DMS 273 treated with DMSO at 0.1 percent for 48 hours (cell line): Measurements from ENCODE around the gene TUT1.
A peak's percentile ranks its signal among the peaks of the same experiment; 100 is the strongest.
"Not testable (repeated sequence)": the region's sequence is repeated elsewhere in the genome, so short reads cannot be mapped to it uniquely, and the experiment has no call there.

Source experiments
- DNase-seq: peaks from one replicate; lab custom pipeline; 2025; lab: John Stamatoyannopoulos, UW

Gene TUT1, protein sequence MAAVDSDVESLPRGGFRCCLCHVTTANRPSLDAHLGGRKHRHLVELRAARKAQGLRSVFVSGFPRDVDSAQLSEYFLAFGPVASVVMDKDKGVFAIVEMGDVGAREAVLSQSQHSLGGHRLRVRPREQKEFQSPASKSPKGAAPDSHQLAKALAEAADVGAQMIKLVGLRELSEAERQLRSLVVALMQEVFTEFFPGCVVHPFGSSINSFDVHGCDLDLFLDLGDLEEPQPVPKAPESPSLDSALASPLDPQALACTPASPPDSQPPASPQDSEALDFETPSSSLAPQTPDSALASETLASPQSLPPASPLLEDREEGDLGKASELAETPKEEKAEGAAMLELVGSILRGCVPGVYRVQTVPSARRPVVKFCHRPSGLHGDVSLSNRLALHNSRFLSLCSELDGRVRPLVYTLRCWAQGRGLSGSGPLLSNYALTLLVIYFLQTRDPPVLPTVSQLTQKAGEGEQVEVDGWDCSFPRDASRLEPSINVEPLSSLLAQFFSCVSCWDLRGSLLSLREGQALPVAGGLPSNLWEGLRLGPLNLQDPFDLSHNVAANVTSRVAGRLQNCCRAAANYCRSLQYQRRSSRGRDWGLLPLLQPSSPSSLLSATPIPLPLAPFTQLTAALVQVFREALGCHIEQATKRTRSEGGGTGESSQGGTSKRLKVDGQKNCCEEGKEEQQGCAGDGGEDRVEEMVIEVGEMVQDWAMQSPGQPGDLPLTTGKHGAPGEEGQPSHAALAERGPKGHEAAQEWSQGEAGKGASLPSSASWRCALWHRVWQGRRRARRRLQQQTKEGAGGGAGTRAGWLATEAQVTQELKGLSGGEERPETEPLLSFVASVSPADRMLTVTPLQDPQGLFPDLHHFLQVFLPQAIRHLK

DNA sequence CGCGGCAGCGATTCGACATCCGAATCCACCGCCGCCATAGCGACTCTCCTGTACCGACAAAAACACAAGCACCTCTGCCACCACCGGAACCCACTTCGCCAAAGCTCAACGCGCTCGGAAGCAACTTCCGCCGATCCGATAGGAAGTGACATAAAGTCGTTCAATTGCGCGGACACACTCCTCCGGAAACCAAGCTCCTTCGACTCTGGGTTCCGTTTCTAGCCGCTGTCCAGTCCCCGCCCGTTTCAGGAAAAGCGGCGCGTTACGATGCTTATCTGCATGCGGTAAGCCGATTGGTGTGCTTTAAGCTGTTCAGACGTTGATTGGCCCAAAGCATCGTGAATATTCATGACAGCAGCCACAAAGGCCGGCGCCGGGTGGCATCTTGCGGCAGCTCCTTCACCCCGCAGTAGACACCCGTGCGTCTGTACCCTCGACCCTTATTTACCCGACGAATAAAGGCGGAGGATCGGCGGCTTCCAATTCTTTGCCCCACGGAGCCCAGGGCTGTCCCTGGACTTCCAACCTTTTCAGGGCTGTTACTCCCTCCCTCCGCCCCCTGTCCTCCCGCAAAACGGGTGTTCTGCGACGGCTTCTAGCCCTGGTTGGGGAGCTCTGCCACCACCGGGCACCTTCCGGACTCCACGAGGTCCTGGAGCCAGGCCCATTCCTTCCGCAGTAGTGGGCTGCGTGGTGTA lies at the start of gene TUT1:
TSS of gene TUT1 (minus strand) at position 76 of the 698 bp plus-strand sequence. CDS start at position 38, 38 bp downstream.
- DNase-seq: peak; percentile 98

DNA sequence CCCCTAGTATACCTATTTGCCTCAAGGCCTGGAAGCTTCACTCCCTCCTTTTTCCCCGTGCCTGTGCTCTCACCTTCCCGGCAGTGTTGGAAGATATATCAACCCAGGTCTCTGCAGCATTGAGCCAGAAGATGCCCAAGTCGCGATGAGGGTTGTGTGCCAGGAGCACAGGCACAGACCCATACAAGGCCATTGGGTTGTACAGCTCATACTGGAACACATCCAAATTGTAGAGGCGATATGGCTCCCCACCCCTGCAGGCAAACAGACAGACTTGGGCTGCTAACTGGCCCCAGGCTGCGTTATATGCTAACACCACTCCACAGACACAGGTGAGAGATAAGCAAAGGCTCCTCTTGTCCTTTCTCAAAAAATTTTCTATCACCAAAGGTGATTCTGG lies 41.2 kb upstream of the TUT1 start:
- DNase-seq: no peak

DNA sequence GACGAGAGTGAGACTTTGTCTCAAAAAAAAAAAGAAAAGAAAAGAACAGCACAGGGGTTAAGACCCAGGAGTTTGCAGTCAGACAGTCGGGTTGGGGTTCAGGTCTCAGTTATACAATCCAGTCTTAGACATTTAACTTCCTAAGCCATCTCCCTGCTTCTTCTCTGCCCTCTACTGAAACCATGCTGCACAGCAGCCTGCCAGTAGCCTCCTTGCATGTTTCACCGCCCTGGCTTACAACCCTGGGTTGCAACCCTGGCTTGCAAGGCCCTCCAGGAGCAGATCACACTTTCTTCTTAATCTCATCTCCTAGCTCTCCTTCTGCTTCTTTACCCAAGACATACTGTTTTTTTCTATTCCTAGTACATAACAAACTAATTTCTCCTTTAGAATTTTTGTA lies 36.4 kb upstream of the TUT1 start:
- DNase-seq: no peak

DNA sequence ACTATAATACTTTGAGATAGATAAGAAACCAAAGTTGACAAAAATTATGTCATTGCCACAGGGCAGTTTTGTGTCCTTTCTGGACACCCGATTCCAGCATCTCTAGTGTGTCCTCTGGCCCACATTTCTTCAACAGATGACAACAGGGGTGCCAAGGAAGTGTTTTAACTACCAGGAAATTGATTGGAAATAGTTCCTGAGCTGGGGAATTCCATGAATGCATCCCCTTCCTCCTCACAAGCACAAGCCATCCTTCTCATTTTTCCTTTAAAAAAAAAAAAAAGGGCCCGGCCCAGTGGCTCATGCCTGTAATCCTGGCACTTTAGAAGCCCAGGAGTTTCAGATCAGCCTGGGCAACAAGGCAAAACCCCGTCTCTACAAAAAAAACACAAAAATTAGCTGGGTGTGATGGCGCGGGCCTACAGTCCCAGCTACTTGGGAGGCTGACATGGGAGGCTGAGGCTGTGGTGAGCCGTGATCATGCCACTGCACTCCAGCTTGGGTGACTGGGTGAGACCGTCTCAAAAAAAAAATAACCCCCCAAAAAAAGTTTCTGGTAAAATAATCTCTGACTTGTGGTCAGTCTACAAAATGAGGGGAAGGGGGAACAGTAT lies 31.3 kb upstream of the TUT1 start:
- no peak for DNase-seq

DNA sequence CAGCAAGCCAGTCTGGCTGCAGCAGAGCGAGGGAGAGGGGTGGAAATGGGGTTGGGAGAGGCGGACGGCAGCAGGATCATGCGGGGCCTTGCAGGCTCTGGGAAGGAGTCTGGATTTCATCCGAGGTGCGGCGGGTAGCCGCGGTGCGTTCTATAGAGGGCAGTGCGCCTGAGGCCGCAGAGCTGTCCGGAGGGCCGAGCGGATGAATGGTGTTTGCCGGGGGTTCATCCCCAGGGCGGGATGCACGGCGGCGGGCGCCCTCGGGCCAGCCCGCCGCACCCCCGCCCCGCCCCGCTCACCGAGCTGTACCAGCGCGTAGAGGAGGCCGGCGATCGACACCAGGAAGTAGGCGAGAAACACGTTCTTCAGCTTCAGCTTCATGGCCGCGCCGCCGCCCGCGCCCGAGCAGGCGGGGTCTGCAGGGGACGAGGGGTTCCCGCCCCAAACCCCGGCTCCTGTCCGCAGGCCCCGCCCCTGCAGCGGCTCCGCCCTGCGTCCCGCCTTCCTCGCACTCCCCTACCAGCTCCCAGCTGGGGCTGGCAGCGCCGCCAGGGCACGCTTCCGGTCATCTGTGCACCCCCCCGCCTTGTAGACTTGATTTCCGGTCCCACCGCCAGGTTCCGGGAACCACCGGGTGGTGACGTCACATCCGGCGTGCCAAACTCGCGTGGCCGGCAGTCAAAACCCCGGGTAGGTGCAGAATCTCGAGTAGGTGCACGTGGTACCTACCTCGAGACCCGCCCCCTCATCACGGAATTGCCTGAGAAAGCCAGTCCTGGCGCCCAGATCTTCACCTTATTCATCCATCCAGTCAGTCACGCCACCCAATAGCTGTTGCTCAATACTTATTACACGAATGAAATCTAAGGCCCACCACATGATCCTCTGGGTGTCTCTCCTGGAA lies 30.5 kb upstream of the TUT1 start, which contains the start of gene B3GAT3:
TSS of gene B3GAT3 (minus strand) at position 420 of the 904 bp plus-strand sequence. CDS start at position 381, 39 bp downstream.
- peak; percentile 77 for DNase-seq

DNA sequence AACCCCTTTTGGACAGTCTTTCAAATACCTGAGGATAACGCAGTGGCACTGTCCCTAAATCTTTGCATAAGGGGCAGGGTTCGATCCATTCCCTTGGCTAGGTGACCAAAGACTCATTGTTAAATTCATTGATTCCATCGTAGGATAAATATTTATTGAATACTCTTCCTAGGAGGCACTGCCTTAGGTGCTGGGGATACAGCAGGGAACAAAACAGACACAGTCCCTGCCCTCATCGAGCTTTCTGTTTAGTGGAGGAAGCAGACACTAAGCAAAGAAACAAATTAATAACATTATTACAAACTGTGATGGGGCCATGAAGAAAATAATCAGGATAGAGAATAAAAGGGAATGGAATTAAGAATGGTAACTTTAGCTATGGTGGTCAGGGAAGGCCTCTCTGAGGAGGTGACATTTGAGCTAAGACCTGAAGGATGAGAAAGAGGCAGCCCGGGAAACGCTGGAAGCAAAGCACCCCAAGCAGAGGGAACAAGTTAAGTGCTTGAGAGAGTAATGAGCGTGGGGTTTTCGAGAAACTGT lies 29.8 kb upstream of the TUT1 start:
- no peak for DNase-seq

DNA sequence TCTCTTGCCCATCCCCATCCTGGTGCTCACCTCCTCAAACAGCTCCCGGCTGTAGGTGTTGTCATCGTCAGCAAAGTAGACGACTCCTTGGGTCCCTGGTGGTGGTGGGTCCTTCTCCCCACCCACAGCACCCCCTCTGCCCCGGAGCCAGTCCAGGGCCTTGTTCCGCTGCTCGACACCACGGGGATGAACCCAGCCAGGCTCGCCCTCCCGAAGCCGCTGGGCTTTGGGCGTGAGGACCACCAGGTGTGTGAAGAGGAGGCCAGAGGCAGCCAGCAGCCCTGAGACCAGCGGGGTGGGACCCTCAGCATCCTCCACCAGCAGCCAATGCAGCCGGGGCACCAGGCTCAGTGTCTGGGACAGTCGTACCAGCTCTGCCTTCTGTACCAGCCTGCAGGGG lies 25.6 kb upstream of the TUT1 start:
- DNase-seq: not testable (repeated sequence)

DNA sequence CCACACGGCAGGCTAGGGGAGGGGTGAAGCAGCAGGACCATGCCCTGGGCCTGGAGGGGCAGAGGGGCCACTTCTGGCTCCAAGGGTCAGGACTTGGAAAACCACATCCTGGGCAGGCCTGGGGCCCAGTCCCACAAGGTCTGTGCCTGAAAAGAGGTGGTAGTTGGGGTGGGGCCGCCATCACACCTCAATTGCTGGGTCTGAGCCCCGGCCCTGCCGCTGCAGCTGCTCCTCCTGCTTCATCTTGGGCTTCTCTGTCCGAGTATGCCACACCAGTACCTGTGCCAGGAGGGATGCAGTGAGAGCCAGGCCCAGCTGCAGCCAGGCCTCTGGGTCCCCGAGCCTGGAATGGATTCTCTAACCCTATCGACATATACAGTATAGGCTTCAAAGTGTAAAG lies 24.2 kb upstream of the TUT1 start:
- no peak for DNase-seq

DNA sequence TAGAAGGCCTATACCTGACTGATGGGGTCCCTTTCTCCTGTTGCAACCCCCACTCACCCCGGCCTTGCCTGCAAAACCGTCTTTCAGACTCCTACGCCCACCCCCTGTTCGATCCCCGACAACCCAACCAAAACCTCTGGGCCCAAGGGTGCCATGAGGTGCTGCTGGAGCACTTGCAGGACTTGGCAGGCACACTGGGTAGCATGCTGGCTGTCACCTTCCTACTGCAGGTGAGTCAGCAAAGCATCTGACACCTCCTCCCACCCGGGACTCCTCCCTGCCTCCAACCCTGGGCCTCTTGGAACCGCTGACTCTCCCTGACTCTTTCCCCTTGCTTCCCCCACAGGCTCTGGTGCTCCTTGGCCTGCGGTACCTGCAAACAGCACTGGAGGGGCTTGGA lies 23.0 kb upstream of the TUT1 start:
- DNase-seq: no peak

DNA sequence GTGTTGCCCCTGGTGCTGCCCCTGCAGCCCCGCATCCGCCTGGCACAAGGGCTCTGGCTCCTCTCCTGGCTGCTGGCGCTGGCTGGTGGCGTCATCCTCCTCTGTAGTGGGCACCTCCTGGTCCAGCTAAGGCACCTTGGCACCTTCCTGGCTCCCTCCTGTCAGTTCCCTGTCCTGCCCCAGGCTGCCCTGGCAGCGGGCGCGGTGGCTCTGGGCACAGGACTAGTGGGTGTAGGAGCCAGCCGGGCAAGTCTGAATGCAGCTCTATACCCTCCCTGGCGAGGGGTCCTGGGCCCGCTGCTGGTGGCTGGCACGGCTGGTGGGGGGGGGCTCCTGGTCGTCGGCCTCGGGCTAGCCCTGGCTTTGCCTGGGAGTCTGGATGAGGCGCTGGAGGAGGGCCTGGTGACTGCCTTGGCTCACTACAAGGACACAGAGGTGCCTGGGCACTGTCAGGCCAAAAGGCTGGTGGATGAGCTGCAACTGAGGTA lies 22.0 kb upstream of the TUT1 start:
- no peak for DNase-seq

DNA sequence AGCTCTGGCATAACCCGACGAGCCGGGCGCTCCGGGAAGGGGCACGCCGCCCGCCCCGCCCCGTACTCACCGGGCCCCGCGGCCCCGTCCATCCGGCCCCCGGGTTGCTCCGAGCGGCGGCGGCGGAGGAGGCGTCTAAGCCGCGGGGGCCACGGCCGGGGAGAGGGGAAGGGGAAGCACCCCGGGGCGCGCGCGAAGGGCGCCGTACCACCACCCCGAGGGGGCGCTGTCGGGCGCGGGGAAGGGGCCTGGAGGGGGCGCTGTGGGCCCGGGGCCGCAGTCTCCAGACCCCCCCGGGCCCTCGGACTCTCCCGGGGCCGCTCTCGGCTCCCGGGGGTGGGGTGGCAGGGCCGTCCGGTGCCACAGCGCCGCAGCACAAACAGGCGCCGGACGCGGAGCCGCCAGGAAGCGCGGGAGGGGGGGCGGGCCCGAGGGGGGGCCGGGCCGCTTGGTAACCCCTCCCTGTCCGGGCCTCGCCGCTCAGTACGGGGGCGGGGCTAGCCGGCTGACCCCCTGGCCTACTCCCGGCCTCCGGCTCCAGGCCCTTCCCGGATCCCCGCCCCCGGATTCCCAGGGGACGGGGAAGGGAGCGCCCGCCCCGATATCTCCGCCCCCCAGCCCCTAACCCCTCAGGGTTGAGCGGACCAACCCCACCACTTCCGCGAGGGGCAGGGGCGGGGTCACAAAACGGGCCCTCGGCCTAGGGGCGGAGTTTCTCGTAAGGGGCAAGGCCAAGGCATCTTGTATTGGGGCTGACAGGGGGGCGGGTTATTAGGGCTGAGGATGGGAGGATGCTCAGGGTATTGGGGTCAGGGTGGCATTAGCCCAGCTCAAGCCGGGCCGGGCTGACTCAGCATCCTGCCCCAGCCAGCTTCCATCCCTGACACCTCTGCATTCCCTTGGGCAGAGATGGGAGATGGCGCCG lies 21.3 kb upstream of the TUT1 start, which contains the start of the genes EML3 and ROM1:
TSS of gene EML3 (minus strand) at position 410 of the 925 bp plus-strand sequence. CDS start at position 92, 318 bp downstream.
TSS of gene ROM1 (plus strand) at position 892 of the 925 bp plus-strand sequence. CDS start at position 917, 25 bp downstream.
- peak; percentile 30 for DNase-seq

DNA sequence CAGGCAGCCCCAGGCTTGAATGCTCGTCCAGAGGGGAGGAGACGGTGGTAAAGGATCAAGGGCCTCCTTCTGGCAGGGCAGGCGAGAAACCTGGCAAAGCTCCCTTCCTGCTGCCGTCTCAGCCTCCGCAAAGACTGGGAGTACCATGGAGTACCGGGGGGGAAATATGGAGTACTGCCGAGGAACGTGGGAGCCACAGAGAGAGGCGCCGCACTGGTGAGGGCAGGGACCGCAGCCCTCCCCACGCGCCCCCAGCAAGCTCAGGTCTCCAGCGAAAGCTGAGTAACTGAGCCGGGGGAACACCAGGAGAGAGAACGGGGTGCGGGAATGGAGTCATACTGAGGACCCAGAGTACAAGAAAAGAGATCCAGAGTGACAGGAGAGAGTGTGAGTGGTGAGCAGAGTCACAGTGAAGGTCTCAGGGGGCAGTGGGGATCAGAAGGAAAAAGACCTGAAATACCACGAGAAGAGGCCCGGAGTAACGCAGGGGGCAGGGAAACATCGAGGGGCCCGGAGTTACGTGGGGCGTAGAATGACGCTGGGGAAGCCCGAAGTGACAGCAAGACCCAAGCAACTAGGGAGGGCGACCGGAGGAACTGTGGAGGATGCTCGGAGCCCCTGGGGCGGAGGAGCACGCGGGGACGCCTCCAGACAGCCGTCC lies 20.5 kb upstream of the TUT1 start:
- no peak for DNase-seq

DNA sequence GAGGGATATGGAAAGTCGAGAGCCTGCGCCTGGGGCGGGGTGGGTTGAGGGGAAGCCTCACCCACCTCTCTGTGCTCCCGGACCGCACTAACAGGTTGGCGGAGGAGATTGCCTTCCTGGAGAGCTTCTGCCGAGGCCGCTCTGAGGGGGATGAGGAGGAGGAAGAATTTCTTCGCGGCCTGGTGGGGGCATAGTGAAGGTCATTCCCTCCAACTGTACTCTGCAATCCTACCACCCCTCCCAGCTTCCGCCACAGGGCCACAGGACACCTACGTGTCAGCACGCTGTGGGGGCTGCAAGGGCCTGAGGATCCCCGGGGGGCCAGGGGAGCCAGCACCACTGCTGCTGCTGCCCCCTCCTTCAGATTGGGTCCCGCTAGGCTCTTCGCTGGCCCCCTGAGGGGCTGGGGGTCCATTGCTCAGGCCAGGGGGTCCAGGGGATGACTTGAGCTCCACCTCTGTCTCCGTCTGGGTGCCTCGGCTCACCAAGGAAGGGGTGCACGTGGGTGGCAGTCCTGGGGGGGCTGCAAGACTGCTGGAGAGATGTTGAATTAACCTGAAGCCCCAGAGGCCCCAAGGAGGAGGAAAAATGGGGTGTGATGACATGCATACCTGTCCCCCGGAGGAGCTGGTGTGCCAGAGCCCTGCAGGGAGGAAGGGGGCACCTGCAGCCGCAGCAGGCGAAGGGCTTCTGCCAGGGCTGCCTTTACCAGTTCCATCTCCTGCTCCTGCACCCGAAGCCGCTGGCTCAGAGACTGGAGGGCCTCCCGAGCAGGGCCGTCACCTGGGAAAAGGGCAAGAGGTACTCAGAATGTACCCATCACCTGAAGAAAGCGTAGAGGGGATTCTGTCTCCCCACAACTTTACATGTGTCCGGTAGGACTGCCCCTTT lies 19.7 kb upstream of the TUT1 start:
- DNase-seq: no peak

DNA sequence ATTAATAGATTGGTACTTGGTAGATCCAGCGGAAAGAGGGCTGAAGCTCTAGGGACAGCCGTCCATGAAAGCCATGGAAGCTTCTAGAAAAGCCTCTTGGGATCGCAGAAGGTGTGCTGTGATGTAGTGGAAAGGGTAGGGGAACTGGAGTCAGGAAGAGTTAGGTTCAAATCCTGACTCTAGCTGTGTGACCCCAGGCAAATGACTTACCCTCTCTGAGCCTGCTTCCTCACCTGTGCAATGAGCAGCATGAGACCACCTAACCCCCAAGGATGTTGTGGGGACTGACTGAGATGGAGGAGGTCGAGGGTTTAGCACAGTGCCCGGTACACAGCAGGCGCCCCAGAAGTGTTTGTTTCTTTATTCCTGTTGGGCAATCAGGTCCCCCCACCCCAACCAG lies 19.1 kb upstream of the TUT1 start:
- no peak for DNase-seq

DNA sequence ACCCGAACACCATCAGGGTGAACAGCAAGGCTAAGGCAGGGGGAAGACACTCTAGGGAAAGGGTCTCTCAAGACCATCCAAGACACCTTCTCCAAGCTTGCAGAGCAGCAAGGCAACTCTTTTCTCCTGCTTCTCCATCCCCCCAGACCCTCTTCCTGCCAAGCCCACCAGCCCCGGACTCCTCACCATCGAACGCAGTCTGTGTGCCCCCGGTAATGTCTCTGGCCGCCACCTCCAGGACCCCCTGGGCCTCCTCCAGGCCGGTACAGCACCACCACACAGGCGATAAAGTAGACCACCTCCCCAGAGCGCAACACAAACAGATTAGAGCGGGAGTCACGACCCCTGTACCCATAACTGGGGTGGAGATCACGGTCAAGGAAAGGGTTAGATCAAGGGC lies 17.5 kb upstream of the TUT1 start:
- no peak for DNase-seq

DNA sequence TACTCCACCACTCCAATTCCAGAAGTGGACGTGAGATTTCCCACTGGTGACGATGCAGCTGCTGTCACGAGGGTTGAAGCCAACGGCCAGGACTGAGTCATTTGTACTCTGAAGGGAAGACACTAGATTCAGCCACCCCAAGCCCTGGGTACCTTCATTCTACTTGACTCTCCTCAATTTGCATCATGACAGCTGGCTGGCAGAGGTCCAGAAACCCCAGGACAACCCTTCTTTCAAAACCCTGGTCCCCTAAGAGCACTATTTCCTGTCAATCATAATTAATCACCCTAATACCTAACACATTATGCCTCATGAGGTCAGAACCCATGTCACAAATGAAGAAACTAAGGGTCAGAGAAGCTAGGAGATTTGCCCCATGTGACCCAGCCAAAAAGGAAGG lies 16.4 kb upstream of the TUT1 start:
- no peak for DNase-seq

DNA sequence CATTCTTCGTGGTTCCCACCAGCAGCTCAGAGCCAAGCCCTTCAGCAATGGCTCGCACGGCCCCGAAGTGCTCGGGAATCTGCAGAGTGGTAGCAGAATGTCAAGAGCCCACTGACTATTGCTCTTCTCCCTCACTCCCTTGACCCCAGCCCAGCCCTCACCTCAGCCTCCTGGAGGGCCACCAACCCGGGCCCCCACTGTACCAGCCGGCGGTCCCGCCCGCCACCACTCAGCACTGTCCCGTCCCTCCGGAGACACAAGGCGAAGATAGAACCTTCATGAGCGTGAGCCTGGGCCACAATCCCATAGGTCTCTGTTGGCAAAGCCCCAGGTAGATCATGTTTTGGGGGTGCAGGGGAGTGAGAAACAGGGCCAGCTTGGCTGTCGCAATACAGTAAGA lies 14.6 kb upstream of the TUT1 start:
- no peak for DNase-seq
